Parathyroid adenoma (tissue), 2 donors: ENCODE measurements around the gene CLBA1.
A peak's percentile ranks its signal among the peaks of the same experiment; 100 is the strongest.

Experiments
- H2AFZ ChIP-seq: fragments of 300-600 bp; sonication (generic); one replicate; pipeline ENCODE4 v1.7.0; 2017; ENCODE audit warnings: antibody characterized with exemption, mild to moderate bottlenecking
- H3K27ac ChIP-seq: fragments of 300-600 bp; sonication (generic); one replicate; pipeline ENCODE4 v1.7.0; 2017
- H3K27me3 ChIP-seq: fragments of 300-600 bp; sonication (generic); one replicate; pipeline ENCODE4 v1.7.0; 2017; ENCODE audit warnings: low read length; ENCODE audit not compliant: control insufficient read depth, insufficient read depth
- H3K36me3 ChIP-seq: fragments of 300-600 bp; sonication (generic); one replicate; pipeline ENCODE4 v1.7.0; 2017; ENCODE audit warnings: low read length; ENCODE audit not compliant: control insufficient read depth, insufficient read depth
- H3K4me1 ChIP-seq: fragments of 300-600 bp; sonication (generic); one replicate; pipeline ENCODE4 v1.7.0; 2017; ENCODE audit warnings: control low read depth
- H3K4me2 ChIP-seq: fragments of 300-600 bp; sonication (generic); one replicate; pipeline ENCODE4 v1.7.0; 2017; ENCODE audit warnings: low read length
- H3K4me3 ChIP-seq: fragments of 300-600 bp; sonication (generic); one replicate; pipeline ENCODE4 v1.7.0; 2017; ENCODE audit warnings: low read depth, low read length
- H3K79me2 ChIP-seq: fragments of 300-600 bp; sonication (generic); one replicate; pipeline ENCODE4 v1.7.0; 2017; ENCODE audit warnings: control low read depth
- H3K9ac ChIP-seq: fragments of 300-600 bp; sonication (generic); one replicate; pipeline ENCODE4 v1.7.0; 2017; ENCODE audit warnings: mild to moderate bottlenecking
- H3K9me3 ChIP-seq: fragments of 300-600 bp; sonication (generic); one replicate; pipeline ENCODE4 v1.7.0; 2017; ENCODE audit warnings: low read length; ENCODE audit not compliant: control insufficient read depth
- TF ChIP-seq, protein P1 (sequence below): fragments of 300-600 bp; sonication (generic); IDR thresholded peaks from one replicate; pipeline ENCODE4 v1.7.0; 2017; ENCODE audit warnings: antibody characterized with exemption, mild to moderate bottlenecking
- donor health status: primary hyperparathyroidism.

CLBA1 gene

DNA sequence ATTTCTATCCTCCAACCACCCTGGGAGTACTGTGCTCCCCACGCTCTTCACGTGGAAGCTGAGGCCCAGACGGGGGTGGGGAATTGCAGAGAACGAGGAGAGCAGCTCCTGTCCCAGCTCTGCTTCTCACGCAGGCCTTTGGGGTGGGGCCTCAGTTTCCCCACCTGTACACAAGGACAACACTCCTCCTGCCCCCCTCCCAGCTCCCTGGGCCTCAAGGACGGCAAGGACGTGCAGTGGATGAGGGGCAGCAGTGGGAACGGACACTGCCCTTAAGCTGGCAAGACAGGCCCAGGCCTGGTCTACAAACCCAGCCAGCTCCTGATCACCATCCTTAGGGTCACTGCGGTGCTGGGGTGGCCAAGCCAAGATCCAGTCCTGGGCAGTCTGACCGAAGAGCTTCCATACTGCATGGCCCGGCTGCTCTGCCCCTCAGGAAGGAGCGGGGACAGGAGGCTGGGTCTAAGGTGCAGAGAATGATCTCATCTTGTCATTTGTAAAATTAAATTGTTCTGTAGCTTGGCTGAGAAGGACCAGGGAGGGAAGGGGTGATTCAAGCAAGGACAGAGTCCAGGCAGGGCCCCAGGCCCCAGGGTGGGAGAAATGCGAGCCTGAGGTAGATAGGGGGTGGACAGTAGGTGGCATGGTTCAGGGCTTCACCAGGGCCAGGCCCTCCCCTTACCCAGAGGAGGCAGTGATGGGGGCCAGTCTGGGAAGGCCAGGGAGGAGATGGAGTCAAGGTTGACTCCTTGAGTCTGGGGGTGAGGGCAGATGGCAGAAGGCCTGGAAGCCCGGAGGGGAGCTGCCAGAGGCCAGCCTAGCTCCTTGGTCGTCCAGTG lies 1.3 kb upstream of the CLBA1 start:
- no peak overlapping the region for H3K9ac ChIP-seq
- no peaks in the 10 kb centered on the region for H3K9me3 ChIP-seq
- no peak overlapping the region for H3K27ac ChIP-seq
- no peak overlapping the region for H3K4me2 ChIP-seq
- H3K79me2 ChIP-seq: no peaks in the 10 kb centered on the region
- H3K27me3 ChIP-seq: no peaks in the 10 kb centered on the region
- no peak overlapping the region for H3K4me3 ChIP-seq
- H2AFZ ChIP-seq: no peak overlapping the region
- TF ChIP-seq, protein P1, sequence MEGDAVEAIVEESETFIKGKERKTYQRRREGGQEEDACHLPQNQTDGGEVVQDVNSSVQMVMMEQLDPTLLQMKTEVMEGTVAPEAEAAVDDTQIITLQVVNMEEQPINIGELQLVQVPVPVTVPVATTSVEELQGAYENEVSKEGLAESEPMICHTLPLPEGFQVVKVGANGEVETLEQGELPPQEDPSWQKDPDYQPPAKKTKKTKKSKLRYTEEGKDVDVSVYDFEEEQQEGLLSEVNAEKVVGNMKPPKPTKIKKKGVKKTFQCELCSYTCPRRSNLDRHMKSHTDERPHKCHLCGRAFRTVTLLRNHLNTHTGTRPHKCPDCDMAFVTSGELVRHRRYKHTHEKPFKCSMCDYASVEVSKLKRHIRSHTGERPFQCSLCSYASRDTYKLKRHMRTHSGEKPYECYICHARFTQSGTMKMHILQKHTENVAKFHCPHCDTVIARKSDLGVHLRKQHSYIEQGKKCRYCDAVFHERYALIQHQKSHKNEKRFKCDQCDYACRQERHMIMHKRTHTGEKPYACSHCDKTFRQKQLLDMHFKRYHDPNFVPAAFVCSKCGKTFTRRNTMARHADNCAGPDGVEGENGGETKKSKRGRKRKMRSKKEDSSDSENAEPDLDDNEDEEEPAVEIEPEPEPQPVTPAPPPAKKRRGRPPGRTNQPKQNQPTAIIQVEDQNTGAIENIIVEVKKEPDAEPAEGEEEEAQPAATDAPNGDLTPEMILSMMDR: no peak
- no peaks in the 10 kb centered on the region for H3K36me3 ChIP-seq
- peaks cover 21% of the 10 kb centered on the region for H3K4me1 ChIP-seq

DNA sequence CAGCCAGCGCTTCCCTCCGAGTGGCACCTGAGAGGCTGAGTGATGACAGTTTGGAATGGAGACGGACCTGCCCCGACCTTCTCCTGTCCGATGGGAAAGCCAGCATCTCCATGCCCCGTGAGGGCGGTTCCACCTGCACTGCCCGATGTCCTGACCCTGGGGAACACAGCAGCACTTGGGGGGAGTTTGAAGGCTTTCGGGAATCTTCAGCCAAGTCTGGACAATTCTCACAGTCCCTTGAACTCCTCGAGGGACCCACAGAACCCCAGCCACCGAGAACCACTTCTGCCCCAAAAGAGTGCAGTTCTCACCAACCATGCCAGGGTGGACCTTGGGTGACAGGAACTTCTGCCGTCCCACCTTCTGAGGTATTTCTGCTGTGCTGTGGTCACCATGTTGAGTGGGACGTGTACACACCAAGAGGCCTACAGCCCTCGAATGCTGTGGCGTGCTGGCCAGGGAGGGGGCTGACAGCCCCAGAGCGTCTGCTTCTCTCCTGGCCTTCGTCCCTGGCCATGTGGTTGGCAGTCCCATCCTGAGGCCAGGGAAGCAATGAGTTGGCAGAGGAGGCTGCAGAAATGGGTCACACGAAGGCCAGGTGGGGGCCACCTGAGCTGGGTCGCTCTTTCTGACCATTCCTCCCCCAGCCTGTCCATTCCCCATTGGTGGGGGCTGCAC lies 1.0 kb downstream of the CLBA1 start:
- no peak overlapping the region for H3K9ac ChIP-seq
- H3K4me3 ChIP-seq: peak overlapping the region; percentile 86
- H3K36me3 ChIP-seq: no peaks in the 10 kb centered on the region
- no peaks in the 10 kb centered on the region for H3K9me3 ChIP-seq
- no peaks in the 10 kb centered on the region for H3K79me2 ChIP-seq
- peaks cover 6% of the 10 kb centered on the region for H3K4me1 ChIP-seq
- TF ChIP-seq, protein P1: no peak
- H2AFZ ChIP-seq: no peak overlapping the region
- peak overlapping the region; percentile 58 for H3K27ac ChIP-seq
- peak overlapping the region; percentile 98 for H3K4me2 ChIP-seq
- no peaks in the 10 kb centered on the region for H3K27me3 ChIP-seq

DNA sequence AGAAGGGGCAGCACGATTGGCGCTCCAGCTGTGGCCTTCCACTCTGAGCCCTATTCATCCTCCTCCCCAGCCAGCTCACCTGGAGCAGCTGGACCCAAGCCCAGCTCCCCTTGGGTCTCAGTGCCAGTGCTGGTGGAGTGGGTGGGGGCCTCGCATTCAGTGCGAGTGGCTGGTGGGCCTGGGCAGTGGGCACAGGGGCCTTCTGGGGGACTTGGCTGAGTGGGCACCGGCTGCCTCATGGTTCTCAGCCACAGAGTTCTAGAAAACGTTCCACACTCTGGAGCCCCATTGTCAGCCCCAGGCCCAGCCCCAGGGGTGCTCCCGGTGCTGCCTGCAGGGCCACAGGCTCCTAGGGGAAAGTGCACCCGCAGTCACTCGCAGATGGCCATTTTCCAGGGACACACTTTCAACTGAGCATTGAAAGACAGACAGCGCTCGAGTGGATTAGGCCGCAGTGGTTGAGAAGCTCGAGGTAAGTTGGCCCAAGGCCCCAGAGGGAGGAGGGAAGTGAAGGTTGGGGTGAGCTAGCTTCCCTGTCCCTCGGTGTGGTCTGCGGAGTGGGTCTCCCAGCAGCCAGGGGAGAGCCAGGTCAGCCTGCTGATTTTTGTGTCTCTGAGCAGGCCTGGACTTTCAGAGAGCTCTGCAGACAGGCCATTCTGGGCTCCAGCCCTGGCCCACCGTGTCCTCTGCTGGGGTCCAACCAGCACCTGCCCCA lies 3.8 kb downstream of the CLBA1 start:
- Histone ChIP-seq H3K9me3 (no peaks in the 10 kb centered on the region), H3K4me2 (no peak overlapping the region), H3K27me3 (no peaks in the 10 kb centered on the region), H3K79me2 (no peaks in the 10 kb centered on the region), H3K4me3 (no peak overlapping the region), H2AFZ (no peak overlapping the region), H3K9ac (no peak overlapping the region), H3K27ac (no peak overlapping the region), H3K36me3 (no peaks in the 10 kb centered on the region), H3K4me1 (peaks cover 6% of the 10 kb centered on the region)
- TF ChIP-seq, protein P1: no peak

DNA sequence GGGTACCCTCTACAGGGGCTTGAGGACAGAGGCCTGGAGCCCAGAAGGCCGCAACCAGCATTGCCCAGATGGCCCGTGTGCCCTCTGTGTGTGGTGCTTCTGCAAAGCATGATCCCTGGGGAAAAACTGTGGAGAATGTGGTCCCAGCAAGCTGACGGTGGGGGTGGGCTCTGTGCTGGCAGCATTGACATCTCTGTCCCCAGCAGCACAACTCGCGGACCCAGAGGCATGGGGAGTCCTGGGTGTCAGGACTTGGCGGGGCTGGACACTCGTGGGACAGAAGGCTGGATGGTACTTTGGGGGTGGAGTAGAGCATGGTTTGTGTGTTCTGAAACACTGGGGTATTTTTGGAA lies 4.3 kb downstream of the CLBA1 start:
- TF ChIP-seq, protein P1: no peak
- Histone ChIP-seq H3K4me3 (no peak overlapping the region), H3K9ac (no peak overlapping the region), H3K9me3 (no peaks in the 10 kb centered on the region), H3K4me1 (peaks cover 6% of the 10 kb centered on the region), H3K27ac (no peak overlapping the region), H3K27me3 (no peaks in the 10 kb centered on the region), H2AFZ (no peak overlapping the region), H3K4me2 (no peak overlapping the region), H3K36me3 (no peaks in the 10 kb centered on the region), H3K79me2 (no peaks in the 10 kb centered on the region)
